K562 (cell line): ENCODE measurements around the gene IRF3. TPM values are rescaled to one million over a fixed set of nuclear protein-coding genes. Genes with fewer than 3 reads are reported as not detected.

ENCODE experiments used
- CBX3 ChIP-seq, 2 experiments: IDR thresholded peaks; 1 replicate in 1 of 2; 2 replicates in 1 of 2; pipeline ENCODE4 v1.6.1; 2012; ENCODE audit warnings: inconsistent platforms in 2 of 2, low read length in 2 of 2, borderline replicate concordance in 1 of 2, control low read depth in 1 of 2
- GTF3C2 ChIP-seq: IDR thresholded peaks from 3 replicates; pipeline ENCODE4 v1.6.1; 2011; ENCODE audit warnings: borderline replicate concordance, mild to moderate bottlenecking, moderate library complexity; ENCODE audit not compliant: insufficient read length; ENCODE audit errors: extremely low read depth
- HNRNPK ChIP-seq: fragments of 200-400 bp; formaldehyde crosslinking; IDR thresholded peaks from one replicate; pipeline ENCODE4 v1.6.1; 2018; ENCODE audit warnings: mild to moderate bottlenecking, low read depth, low read length; ENCODE audit not compliant: poor library complexity, severe bottlenecking
- IRF2 ChIP-seq: sonication (generic); formaldehyde crosslinking; IDR thresholded peaks from 2 replicates; pipeline ENCODE4 v1.8.1; 2022; ENCODE audit warnings: mild to moderate bottlenecking, missing genetic modification reagents
- NR2C2 ChIP-seq, 2 experiments: fragments of 200-800 bp in 1 of 2; sonication (Bioruptor generic) in 1 of 2; sonication (generic) in 1 of 2; formaldehyde crosslinking in 1 of 2; IDR thresholded peaks; 2 replicates each; pipeline versions ENCODE4 v1.6.1 to v1.8.0; 2016 to 2022; ENCODE audit warnings: mild to moderate bottlenecking in 1 of 2, missing compliant biosample characterization in 1 of 2, missing genetic modification characterization in 1 of 2, missing genetic modification reagents in 1 of 2
- RBFOX2 ChIP-seq: fragments of 200-400 bp; formaldehyde crosslinking; IDR thresholded peaks from 2 replicates; pipeline ENCODE4 v1.6.1; 2017; ENCODE audit warnings: low read depth, mild to moderate bottlenecking, low read length, moderate library complexity
- TSHZ1 ChIP-seq: fragments of 250-450 bp; sonication (Bioruptor Pico); IDR thresholded peaks from 2 replicates; pipeline ENCODE4 v1.4.0; 2020; ENCODE audit warnings: mild to moderate bottlenecking, moderate library complexity
- WHSC1 ChIP-seq: IDR thresholded peaks from one replicate; pipeline ENCODE4 v1.6.1; 2012; ENCODE audit warnings: low read length, control low read depth, inconsistent platforms
- polyA plus RNA-seq, 8 experiments: library from polyadenylated mRNA; depleted of rRNA in 4 of 8; stranded (reverse) in 5 of 8; unstranded in 3 of 8; fragments of >200 nt; fragmentation: Nextera tagmentation in 2 of 8; fragmentation: Illumina TruSeq in 1 of 8; extraction: Ambion mirVana in 2 of 8; extraction: Trizol in 1 of 8; gene quantifications; 2 replicates each; pipeline versions ENCODE4 v1.2.1 to v1.2.3, GENCODE V29; 2011 to 2014; ENCODE audit warnings: inconsistent platforms in 1 of 8, missing spikeins in 1 of 8
- total RNA-seq, 7 experiments: library from RNA; depleted of rRNA in 6 of 7; stranded (reverse); fragments of >200 nt in 6 of 7; fragmentation: Illumina TruSeq in 2 of 7; extraction: Trizol in 2 of 7; gene quantifications; 2 replicates each; pipeline versions ENCODE4 v1.2.1 to v1.2.3, GENCODE V29; 2011 to 2021; ENCODE audit warnings: low replicate concordance in 1 of 7
- TF ChIP-seq, protein P1 (sequence below), 2 experiments: fragments of 450-650 bp in 1 of 2; sonication (generic) in 1 of 2; formaldehyde crosslinking in 1 of 2; IDR thresholded peaks; 2 replicates each; pipeline versions ENCODE4 v1.7.1 to v1.9.0; 2016 to 2022; ENCODE audit warnings: inconsistent platforms in 1 of 2, mild to moderate bottlenecking in 1 of 2, missing genetic modification reagents in 1 of 2

Gene IRF3
- total and polyA plus RNA-seq, 9 of the 15 experiments (the other 6 are each of a cell fraction or from before 2014, with no cell fraction given) = 7.5 to 145 (median 65.4) TPM

GRCh38 chr19:49640113-49640898 lies 25.4 kb downstream of the IRF3 start, which contains the start of gene RRAS (continued):
- TF ChIP-seq TSHZ1 (CRISPR knock-in tag) = no peak
- TF ChIP-seq CBX3 (IDR thresholded peaks at IDR 0.05; ENCODE audit: borderline replicate concordance in 1 of 2, low read length in 2 of 2) = no peak
- TF ChIP-seq, protein P1, sequence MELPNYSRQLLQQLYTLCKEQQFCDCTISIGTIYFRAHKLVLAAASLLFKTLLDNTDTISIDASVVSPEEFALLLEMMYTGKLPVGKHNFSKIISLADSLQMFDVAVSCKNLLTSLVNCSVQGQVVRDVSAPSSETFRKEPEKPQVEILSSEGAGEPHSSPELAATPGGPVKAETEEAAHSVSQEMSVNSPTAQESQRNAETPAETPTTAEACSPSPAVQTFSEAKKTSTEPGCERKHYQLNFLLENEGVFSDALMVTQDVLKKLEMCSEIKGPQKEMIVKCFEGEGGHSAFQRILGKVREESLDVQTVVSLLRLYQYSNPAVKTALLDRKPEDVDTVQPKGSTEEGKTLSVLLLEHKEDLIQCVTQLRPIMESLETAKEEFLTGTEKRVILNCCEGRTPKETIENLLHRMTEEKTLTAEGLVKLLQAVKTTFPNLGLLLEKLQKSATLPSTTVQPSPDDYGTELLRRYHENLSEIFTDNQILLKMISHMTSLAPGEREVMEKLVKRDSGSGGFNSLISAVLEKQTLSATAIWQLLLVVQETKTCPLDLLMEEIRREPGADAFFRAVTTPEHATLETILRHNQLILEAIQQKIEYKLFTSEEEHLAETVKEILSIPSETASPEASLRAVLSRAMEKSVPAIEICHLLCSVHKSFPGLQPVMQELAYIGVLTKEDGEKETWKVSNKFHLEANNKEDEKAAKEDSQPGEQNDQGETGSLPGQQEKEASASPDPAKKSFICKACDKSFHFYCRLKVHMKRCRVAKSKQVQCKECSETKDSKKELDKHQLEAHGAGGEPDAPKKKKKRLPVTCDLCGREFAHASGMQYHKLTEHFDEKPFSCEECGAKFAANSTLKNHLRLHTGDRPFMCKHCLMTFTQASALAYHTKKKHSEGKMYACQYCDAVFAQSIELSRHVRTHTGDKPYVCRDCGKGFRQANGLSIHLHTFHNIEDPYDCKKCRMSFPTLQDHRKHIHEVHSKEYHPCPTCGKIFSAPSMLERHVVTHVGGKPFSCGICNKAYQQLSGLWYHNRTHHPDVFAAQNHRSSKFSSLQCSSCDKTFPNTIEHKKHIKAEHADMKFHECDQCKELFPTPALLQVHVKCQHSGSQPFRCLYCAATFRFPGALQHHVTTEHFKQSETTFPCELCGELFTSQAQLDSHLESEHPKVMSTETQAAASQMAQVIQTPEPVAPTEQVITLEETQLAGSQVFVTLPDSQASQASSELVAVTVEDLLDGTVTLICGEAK (IDR thresholded peaks at IDR 0.05) = peak; percentile 79
- TF ChIP-seq, protein P1 (CRISPR knock-in tag; IDR thresholded peaks at IDR 0.05) = no peak
- TF ChIP-seq WHSC1 = no peak
- TF ChIP-seq RBFOX2 = peak; percentile 89
- no peak for TF ChIP-seq IRF2 (CRISPR knock-in tag)
- TF ChIP-seq NR2C2 (CRISPR knock-in tag; IDR thresholded peaks at IDR 0.05) = 0 out of 2 replicates have a peak, but pooled peaks have one; percentile 41
- no peak; the same call in 1 of the 2 replicates for TF ChIP-seq NR2C2 (tag; IDR thresholded peaks at IDR 0.05)
- no peak for TF ChIP-seq HNRNPK
- no peak for TF ChIP-seq GTF3C2
